GM18907 (cell line): ENCODE results near the gene OR6C3.
"Not testable (repeated sequence)": the region's sequence is repeated elsewhere in the genome, so short reads cannot be mapped to it uniquely, and the experiment has no call there.

Experiments
- ATAC-seq: cut with Tn5 transposase; IDR thresholded peaks from one replicate; pipeline ENCODE4 v1.9.1; 2021; ENCODE audit warnings: mild to moderate bottlenecking, moderate library complexity; ENCODE audit not compliant: unreplicated experiment

The OR6C3 gene

DNA sequence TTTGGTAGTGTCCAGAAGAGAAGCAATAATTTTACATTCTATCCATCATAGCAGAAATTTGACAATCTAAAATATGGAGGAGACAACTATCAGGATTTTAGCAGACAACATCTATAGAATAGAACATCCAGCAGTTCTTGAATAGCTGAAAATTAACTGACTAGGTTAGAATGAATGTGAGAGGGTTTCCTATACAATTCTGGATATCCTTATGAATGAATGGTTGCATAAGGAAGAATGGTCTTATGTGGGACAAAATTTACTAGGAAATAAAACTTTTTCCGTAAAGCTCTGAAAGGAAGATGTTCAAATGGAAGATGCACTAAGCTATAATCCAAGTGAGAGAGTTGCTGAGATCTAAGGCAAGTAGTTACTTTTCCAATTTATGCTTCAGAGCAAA lies at the start of gene OR6C3:
TSS of gene OR6C3 (plus strand) at position 301 of the 400 bp plus-strand sequence. CDS start 955 bp downstream, outside the sequence.
- ATAC-seq, result no peak

DNA sequence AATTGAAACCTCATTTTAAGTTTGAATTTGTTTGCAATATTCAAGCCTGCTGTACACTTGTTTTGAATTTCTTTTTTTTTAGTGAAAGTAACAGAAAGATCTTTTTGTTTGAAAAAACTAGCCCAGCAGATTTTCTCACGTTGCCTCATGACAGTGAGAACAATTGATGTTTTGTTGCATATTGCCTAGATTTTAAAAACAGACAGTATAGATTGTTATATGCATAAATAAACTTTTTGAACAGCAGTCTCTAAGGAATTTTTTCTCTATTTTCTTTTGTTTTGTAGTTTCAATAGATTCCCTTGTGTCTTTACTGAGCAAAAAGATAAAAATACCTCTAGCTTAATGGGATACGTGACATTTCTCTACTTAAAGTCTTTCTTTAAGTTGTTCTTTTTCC lies 49.6 kb upstream of the OR6C3 start:
- ATAC-seq, result no peak

DNA sequence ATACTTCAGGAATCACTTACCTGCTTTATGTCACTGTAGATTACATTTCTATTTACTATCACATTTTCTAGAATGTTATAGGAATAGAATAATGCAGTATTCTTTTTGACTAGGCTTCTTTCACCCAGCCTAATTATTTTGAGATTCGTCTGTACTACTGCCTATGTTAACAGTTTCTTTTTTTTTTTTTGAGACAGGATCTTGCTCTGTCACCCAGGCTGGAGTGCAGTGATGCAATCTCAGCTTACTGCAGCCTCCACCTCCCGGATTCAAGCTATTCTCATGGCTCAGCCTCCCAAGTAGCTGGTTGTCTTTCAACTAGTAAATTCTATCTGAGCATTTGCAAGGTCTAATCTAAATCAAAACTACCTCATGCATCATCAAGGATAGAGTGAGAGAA lies 40.5 kb upstream of the OR6C3 start:
- ATAC-seq, result no peak

DNA sequence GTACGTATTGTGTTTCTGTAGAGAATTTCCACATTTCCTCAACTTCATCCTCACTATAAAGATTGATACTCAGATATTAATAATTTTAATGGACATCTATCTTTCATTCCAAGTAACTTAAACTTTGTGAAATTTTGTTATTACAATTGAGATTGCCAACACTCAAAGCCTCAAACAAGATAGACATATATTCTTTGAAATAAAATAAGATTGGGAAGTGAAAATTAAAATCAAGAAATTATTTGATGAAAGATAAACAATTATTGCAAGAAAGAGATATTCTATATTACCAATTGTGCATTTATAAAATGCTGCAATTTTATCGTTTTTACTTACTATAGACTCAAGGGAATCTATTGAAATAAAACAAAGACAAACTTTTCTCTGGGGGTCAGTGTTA lies 34.1 kb upstream of the OR6C3 start, which contains the start of gene OR6C6:
TSS of gene OR6C6 (minus strand) at position 101 of the 400 bp plus-strand sequence. CDS start 1,337 bp downstream, outside the sequence.
- ATAC-seq, result no peak

DNA sequence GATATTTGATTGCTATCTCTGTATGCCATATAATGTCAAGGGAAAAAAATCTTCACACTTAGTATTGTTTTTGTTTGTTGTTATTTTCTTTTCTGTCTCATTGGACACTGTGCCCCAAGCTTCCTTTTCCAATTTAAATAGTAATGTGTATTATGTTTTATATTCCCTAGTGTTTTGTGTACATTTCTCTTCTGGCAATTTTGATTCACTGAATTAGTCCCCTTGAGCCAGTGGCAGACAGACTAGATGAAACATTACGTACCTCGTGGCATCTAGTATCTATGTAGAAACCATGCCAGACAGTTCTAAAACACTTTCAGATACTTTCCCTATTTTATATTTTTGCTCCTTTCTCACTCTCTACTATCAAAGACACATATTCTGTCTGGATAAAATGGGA lies 16.5 kb upstream of the OR6C3 start, which contains the start of gene OR6C1:
TSS of gene OR6C1 (plus strand) at position 301 of the 400 bp plus-strand sequence. CDS start 6,257 bp downstream, outside the sequence.
- no peak for ATAC-seq

DNA sequence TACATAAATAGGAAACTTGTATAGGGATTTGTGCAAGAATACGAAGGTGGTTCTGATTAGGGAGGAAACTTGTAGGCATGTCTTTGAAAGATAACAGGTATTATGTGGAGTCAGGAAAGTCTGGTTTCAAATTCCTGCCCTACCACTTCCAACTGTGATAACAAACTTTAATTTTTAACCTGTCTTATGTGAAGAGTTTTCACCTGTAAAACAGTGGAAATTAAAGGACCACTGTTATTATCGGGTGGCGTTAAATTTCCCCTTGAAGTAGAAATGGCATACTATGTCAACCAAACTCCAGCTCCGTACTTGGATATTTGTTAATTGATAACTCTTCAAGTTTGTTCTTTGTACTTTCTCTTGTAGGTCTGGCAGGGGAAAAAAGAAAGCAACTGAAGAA lies 10.3 kb upstream of the OR6C3 start:
- no peak for ATAC-seq

DNA sequence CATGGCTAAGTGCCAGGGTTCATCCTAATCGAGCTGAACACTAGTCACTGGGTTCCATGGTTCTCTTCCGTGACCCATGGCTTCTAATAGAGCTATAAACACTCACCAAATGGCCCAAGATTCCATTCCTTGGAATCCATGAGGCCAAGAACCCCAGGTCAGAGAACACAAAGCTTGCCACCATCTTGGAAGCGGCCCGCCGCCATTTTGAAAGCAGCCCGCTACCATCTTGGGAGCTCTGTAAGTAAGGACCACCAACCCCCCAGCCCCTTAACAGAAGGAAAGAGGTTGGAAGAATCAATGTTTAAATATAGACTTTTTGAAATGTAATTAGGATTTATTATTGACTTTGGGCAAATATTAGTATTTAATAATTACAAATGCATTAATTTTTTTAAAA lies 4.7 kb upstream of the OR6C3 start:
- not testable (repeated sequence) for ATAC-seq

DNA sequence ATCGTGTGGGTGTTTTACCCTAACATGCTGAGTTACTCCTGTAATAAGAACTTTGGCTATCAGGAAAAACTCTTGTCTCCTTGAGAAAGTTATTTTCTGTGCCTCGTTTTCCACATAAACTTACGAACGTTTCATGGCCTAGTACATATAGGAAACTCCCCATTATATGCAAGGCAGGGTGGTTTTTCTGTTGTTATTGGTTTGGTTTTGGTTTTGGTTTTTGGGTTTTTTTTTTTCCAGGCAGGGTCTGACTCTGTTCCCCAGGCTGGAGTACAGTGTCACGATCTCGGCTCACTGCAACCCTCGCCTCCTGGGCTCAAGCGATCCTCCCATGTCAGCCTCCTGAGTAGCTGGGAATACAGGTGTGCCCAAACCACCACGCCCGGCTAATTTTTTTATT lies 5.5 kb downstream of the OR6C3 start:
- ATAC-seq, result no peak

DNA sequence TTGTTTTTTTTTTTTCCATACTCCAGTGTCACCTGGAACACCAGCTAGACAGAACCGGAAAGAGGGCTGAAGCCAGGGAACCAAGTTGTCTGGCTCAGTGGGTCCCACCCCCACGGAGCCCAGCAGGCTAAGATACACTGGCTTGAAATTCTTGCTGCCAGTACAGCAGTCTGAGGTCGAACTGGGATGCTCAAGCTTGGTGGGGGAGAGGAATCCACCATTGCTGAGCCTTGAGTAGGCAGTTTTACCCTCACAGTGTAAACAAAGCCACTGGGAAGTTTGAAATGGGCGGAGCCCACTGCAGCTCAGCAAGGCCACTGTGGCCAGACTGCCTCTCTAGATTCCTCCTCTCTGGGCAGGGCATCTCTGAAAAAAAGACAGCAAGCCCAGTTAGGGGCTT lies 24.8 kb downstream of the OR6C3 start:
- ATAC-seq, result not testable (repeated sequence)

DNA sequence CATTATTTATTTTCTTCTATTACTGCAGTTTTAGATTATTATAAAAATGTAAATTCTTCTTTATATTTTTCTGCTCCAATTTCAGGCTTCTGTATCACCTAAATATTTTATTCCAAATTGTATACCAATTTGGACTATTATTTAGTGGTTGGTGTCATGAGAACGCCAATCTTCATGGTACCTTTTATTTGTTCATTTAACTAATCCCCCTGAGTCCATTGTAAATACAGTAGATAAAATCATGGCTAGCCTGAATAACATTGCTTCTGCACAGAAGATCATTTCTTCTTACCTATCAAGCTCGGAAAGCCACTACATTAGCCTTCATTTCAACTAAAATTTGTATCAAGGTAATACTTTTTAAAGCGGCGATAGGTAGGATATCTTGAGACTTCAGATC lies 32.1 kb downstream of the OR6C3 start, which contains the start of gene OR6C75:
TSS of gene OR6C75 (plus strand) at position 301 of the 400 bp plus-strand sequence. CDS start 2,136 bp downstream, outside the sequence.
- ATAC-seq, result no peak

DNA sequence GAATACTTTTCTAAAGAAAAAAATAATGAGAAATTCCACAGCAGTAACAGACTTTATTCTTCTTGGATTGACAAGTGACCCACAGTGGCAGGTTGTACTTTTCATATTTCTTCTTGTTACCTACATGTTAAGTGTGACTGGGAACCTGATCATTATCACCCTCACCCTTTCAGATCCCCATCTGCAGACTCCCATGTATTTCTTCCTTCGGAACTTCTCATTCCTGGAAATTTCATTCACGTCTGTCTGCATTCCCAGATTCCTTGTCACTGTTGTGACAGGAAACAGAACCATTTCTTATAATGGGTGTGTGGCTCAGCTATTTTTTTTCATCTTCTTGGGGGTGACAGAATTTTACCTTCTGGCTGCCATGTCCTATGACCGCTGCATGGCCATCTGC lies 34.5 kb downstream of the OR6C3 start:
- ATAC-seq, result no peak

DNA sequence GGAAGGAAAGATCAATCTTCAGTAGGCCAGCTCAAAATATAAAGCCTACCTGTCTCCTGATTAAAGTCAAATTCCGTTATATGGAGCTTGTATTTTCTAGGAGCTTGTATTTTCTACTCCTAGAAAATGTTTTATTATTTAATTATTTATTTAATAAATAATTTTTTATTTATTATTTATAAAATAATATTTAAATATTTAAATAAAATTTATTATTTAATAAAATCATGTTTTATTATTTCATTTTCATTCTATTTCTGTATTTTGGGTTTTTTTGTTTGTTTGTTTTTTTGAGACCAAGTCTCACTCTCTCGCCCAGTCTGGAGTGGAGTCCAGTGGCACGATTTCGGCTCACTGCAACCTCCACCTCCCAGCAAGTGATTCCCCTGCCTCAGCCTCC lies 42.0 kb downstream of the OR6C3 start:
- no peak for ATAC-seq
